Progenitor cell of endocrine pancreas (in vitro differentiated cells): Measurements from ENCODE around the gene FOXP1. TPM values are rescaled to one million over a fixed set of nuclear protein-coding genes. Genes with fewer than 3 reads are reported as not detected.

Experiments
- DNase-seq: peaks from one replicate; pipeline ENCODE4 v3.0.0; 2021; ENCODE audit warnings: low spot score; ENCODE audit not compliant: unreplicated experiment
- H3K27ac Mint-ChIP-seq: 2 replicates; pipeline ENCODE4 v1.8.0; 2021; ENCODE audit warnings: mild to moderate bottlenecking, moderate library complexity, mixed read lengths
- H3K27me3 Mint-ChIP-seq: 2 replicates; pipeline ENCODE4 v1.8.0; 2021; ENCODE audit warnings: mixed read lengths
- H3K36me3 Mint-ChIP-seq: 2 replicates; pipeline ENCODE4 v1.8.0; 2022; ENCODE audit warnings: mixed read lengths; ENCODE audit not compliant: insufficient read depth
- H3K4me1 Mint-ChIP-seq: 2 replicates; pipeline ENCODE4 v1.8.0; 2021; ENCODE audit warnings: low read depth, mixed read lengths
- H3K4me3 Mint-ChIP-seq: 2 replicates; pipeline ENCODE4 v1.8.0; 2021; ENCODE audit warnings: low read depth, mild to moderate bottlenecking, moderate library complexity, mixed read lengths
- H3K9me3 Mint-ChIP-seq: 2 replicates; pipeline ENCODE4 v1.8.0; 2021; ENCODE audit warnings: low read depth, mixed read lengths
- total RNA-seq: library from RNA; stranded (reverse); gene quantifications from 2 replicates; pipeline ENCODE4 v1.2.1, GENCODE V29; 2021
- TF ChIP-seq, protein P1 (sequence below): fragments of 200-600 bp; sonication (generic); IDR thresholded peaks from one replicate; pipeline ENCODE4 v1.5.0; 2021; ENCODE audit warnings: antibody characterized with exemption, mild to moderate bottlenecking; ENCODE audit not compliant: unreplicated experiment

FOXP1 gene
- total RNA-seq, 1 donor from 2014 or later, result 242 TPM

DNA sequence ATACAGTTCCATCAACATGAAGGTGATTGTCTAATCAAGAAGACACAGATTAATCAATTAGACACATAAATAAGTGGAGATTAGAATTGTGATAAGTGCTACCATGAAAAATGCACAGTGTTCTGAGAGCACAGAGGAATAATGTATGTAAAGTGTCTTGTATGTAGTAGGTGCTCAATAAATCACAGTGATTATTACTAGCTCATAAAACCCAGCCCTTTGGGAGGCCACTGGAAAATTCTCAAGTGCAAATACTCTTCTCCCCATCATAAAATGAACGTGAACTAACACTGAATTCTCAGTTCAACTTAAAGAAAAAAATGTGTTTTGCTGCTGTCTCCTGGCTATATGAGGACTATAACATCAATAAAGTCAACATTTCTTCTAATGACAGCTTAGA, 368.2 kb downstream of the FOXP1 start:
- Mint-ChIP-seq H3K27ac (peak overlapping the region; percentile 26), H3K36me3 (peaks cover 16% of the 10 kb centered on the region), H3K4me3 (no peak overlapping the region), H3K27me3 (no peaks in the 10 kb centered on the region), H3K4me1 (peaks cover 59% of the 10 kb centered on the region), H3K9me3 (peaks cover 4% of the 10 kb centered on the region)
- DNase-seq, result no peak
- TF ChIP-seq, protein P1, sequence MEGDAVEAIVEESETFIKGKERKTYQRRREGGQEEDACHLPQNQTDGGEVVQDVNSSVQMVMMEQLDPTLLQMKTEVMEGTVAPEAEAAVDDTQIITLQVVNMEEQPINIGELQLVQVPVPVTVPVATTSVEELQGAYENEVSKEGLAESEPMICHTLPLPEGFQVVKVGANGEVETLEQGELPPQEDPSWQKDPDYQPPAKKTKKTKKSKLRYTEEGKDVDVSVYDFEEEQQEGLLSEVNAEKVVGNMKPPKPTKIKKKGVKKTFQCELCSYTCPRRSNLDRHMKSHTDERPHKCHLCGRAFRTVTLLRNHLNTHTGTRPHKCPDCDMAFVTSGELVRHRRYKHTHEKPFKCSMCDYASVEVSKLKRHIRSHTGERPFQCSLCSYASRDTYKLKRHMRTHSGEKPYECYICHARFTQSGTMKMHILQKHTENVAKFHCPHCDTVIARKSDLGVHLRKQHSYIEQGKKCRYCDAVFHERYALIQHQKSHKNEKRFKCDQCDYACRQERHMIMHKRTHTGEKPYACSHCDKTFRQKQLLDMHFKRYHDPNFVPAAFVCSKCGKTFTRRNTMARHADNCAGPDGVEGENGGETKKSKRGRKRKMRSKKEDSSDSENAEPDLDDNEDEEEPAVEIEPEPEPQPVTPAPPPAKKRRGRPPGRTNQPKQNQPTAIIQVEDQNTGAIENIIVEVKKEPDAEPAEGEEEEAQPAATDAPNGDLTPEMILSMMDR, result no peak

DNA sequence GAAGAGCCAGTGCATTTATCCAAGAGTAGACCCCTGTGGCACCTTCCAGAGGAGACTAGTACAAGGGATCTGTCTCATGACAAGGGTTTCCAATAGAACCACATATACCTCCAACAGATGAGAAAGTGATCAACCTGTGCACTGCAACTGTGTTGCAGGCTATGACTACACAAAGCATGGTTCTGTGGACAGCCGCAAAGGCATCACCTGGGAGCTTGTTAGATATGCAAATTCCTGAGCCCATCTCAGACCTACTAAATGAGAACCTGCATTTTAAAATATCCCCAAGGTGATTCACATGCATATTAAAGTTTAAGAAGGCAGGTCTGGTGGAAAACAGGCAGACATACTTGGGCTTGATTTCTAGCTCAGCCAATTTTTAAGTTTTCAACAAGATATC, 368.7 kb downstream of the FOXP1 start:
- no peak for DNase-seq
- Mint-ChIP-seq H3K9me3 (peaks cover 4% of the 10 kb centered on the region), H3K36me3 (peaks cover 16% of the 10 kb centered on the region), H3K4me1 (peaks cover 63% of the 10 kb centered on the region), H3K27me3 (no peaks in the 10 kb centered on the region), H3K4me3 (no peak overlapping the region), H3K27ac (peak overlapping the region; percentile 80)
- TF ChIP-seq, protein P1, result no peak

DNA sequence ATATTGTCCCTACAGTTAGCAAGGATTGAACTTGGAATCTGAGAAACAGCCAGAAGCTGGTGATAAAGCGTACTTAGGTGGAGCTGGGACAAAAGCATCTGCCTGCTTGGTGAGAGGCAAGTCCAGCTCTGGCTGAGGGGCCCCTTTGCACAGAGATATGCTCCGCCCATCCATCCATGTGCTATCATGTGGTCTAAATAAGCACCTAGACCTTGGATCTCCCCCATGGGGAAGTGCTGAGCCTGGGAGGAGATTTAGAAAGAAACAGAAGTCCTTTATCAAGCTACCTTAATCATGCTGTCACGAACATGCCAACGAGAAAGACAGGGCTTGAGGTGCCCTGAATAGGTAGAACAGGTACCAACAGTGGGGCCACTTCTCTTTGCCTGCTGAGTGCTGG, 369.5 kb downstream of the FOXP1 start:
- no peak for DNase-seq
- TF ChIP-seq, protein P1, result no peak
- H3K27ac Mint-ChIP-seq, result peak overlapping the region; percentile 80
- no peaks in the 10 kb centered on the region for H3K27me3 Mint-ChIP-seq
- H3K4me1 Mint-ChIP-seq, result peaks cover 67% of the 10 kb centered on the region
- H3K4me3 Mint-ChIP-seq, result no peak overlapping the region
- H3K36me3 Mint-ChIP-seq, result peaks cover 13% of the 10 kb centered on the region
- peaks cover 4% of the 10 kb centered on the region for H3K9me3 Mint-ChIP-seq

DNA sequence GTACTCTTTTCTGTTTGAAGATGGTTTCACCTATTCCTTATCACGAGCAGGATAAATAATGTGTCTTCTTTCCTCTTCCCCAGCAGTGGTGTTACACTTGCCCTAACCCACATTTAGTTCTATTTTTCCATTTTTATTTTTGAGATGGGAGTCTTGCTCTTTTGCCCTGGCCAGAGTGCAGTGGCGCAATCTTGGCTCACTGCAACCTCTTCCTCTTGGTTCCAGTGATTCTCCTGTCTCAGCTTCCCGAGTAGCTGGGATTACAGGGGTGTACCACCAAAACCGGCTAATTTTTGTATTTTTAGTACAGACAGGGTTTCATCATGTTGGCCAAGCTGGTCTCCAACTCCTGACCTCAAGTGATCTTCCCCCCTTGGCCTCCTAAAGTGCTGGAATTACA, 372.4 kb downstream of the FOXP1 start:
- TF ChIP-seq, protein P1, result no peak
- Mint-ChIP-seq H3K4me3 (no peak overlapping the region), H3K9me3 (peaks cover 4% of the 10 kb centered on the region), H3K4me1 (peaks cover 76% of the 10 kb centered on the region), H3K36me3 (peaks cover 3% of the 10 kb centered on the region), H3K27me3 (no peaks in the 10 kb centered on the region), H3K27ac (peak overlapping the region; percentile 88)
- no peak for DNase-seq

DNA sequence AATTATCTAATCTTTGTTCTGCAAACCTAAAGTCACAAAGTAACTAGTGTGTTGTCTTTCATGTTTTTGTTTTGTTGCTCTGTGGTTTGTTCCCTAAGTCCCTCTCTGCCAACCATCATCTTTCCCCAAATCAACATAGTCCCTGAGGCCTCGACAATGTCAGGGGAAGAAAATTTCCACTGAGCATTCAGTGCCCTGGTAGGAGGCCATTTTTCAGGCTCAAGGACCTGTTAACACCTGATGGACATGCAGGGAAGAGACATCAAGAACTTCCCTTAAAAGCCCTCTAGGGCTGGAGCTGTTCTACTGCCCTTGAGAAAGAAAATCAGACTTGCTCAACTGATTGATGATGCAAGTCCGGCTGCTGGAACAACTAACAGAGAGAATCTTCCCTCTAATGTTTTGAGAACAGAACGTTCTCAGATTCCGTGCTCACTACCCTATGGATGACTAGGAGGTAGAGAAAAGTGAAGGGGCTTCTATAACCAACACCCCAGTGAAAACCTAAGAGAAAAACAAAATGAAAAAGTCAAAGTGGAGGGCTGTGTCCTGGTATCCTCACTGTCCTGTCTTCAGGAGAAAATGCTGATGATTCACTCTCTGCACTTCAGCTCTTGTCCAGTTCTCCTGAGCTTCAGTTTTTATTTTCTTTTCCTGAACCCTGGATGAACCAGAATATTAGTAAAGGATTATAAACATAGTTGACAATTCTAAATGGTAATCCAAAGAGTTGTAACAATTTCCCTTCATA, 373.1 kb downstream of the FOXP1 start:
- Mint-ChIP-seq H3K27me3 (no peaks in the 10 kb centered on the region), H3K4me1 (peaks cover 73% of the 10 kb centered on the region), H3K9me3 (peaks cover 4% of the 10 kb centered on the region), H3K4me3 (peak overlapping the region; percentile 5), H3K27ac (peak overlapping the region; percentile 88), H3K36me3 (peaks cover 3% of the 10 kb centered on the region)
- TF ChIP-seq, protein P1, result no peak
- no peak for DNase-seq
